ENCODE data around the gene EIF3B. TPM values are rescaled to one million over a fixed set of nuclear protein-coding genes. Genes with fewer than 3 reads are reported as not detected.
A peak's percentile ranks its signal among the peaks of the same experiment; 100 is the strongest.
"Not testable (repeated sequence)": the region's sequence is repeated elsewhere in the genome, so short reads cannot be mapped to it uniquely, and the experiment has no call there.

The EIF3B gene
- total and polyA plus RNA-seq, 9 of the 15 experiments (the other 6 are each of a cell fraction or from before 2014, with no cell fraction given), result 25.9 to 494 (median 357) TPM

- TF ChIP-seq ZBTB40 (IDR thresholded peaks at IDR 0.05) (no peak), ZBTB40 (CRISPR knock-in tag; IDR thresholded peaks at IDR 0.05) (no peak), E2F5 (CRISPR knock-in tag; IDR thresholded peaks at IDR 0.05) (no peak), CTCF (IDR thresholded peaks at IDR 0.05 in 2 of 3, conservative IDR thresholded peaks at IDR 0.05 in 1 of 3; ENCODE audit: insufficient read depth in 2 of 3, low read depth in 1 of 3, low read length in 3 of 3) (peak in 2 of 3 experiments; percentile 7 to 16; a peak in 1 of 6 replicates)
Observed at GRCh38 chr7:2384354-2385243, 30.0 kb downstream of the EIF3B start (continued).

GRCh38 chr7:2386122-2386521 lies 31.5 kb downstream of the EIF3B start:
- CTCF ChIA-PET (ENCODE audit: low intra/inter-chr PET ratio); H3K27me3 ChIP-seq (ENCODE audit: control insufficient read depth in 2 of 2, insufficient read depth in 2 of 2, low read length in 2 of 2); H3K9me1 ChIP-seq (ENCODE audit: control insufficient read depth, insufficient read depth, low read length); DNase-seq (ENCODE audit: extremely low read depth in 1 of 4, low spot score in 3 of 4); H3K4me2 ChIP-seq (ENCODE audit: insufficient read depth, low read length); H3K27ac ChIP-seq (ENCODE audit: extremely low read depth, low read depth, low read length); ATAC-seq; H2AFZ ChIP-seq (ENCODE audit: low read depth, low read length); in situ Hi-C loops (cut with MboI); H3K79me2 ChIP-seq (ENCODE audit: control insufficient read depth, insufficient read depth, low read length); intact Hi-C loops (cut with micrococcal nuclease); H4K20me1 ChIP-seq (replicated peaks; ENCODE audit: control insufficient read depth, insufficient read depth, low read length); BruUV-seq (replicated peaks); FAIRE-seq; H3K4me3 ChIP-seq; H3K9ac ChIP-seq (ENCODE audit: insufficient read depth in 1 of 2, low read depth in 2 of 2, low read length in 2 of 2); H3K9me3 ChIP-seq (replicated peaks; ENCODE audit: control insufficient read depth, insufficient read depth, low read depth, low read length): not testable (repeated sequence)
- POLR2A ChIA-PET, result interaction anchor here (0.6 kb wide), 1 partner anchor 377 kb away, joined by 3 read pairs; no protein-coding TSS in a partner anchor
- peaks cover 5 to 41% of the 10 kb centered on the region in 2 experiments; a peak in 2 of 5 replicates for H3K4me1 ChIP-seq (replicated peaks in 1 of 2; ENCODE audit: control insufficient read depth in 2 of 2, insufficient read depth in 2 of 2, low read length in 2 of 2)
- peaks cover 20% of the 10 kb centered on the region; the same call in 2 of the 3 replicates for H3K36me3 ChIP-seq (ENCODE audit: control insufficient read depth, insufficient read depth, low read length)
- 58% methylated on average over 8 of the region's 9 CpGs for WGBS (ENCODE audit: insufficient coverage, low coverage, missing lambda C conversion rate)

Data from K562 (cell line).